HepG2 (cell line): ENCODE data around the gene DPEP1. TPM values are rescaled to one million over a fixed set of nuclear protein-coding genes. Genes with fewer than 3 reads are reported as not detected.

Experiments used
- ARID5B ChIP-seq: IDR thresholded peaks from 2 replicates; pipeline ENCODE4 v1.4.0; 2020; ENCODE audit warnings: mild to moderate bottlenecking, missing genetic modification reagents
- ARNTL ChIP-seq: sonication (generic); formaldehyde crosslinking; IDR thresholded peaks from 2 replicates; pipeline ENCODE4 v1.4.0; 2020; ENCODE audit warnings: mild to moderate bottlenecking, missing genetic modification reagents
- CCDC6 ChIP-seq: sonication (generic); formaldehyde crosslinking; IDR thresholded peaks from 2 replicates; pipeline ENCODE4 v1.8.1; 2022; ENCODE audit warnings: mild to moderate bottlenecking, missing genetic modification reagents, moderate library complexity
- CREB1 ChIP-seq, 2 experiments: fragments of 450-650 bp in 1 of 2; IDR thresholded peaks; 2 replicates each; pipeline ENCODE4 v1.6.1; 2016 to 2017; ENCODE audit warnings: control low read depth in 1 of 2, mild to moderate bottlenecking in 1 of 2, missing compliant biosample characterization in 1 of 2, missing genetic modification characterization in 1 of 2
- ELF4 ChIP-seq: sonication (generic); formaldehyde crosslinking; IDR thresholded peaks from 2 replicates; pipeline ENCODE4 v1.5.0; 2020; ENCODE audit warnings: missing genetic modification reagents, mild to moderate bottlenecking, moderate library complexity, borderline replicate concordance
- HNF4A ChIP-seq: sonication (generic); formaldehyde crosslinking; IDR thresholded peaks from 2 replicates; pipeline ENCODE4 v1.4.0; 2020; ENCODE audit warnings: missing genetic modification reagents
- HOXA9 ChIP-seq: sonication (generic); formaldehyde crosslinking; IDR thresholded peaks from 2 replicates; pipeline ENCODE4 v1.8.1; 2022; ENCODE audit warnings: missing genetic modification reagents, mild to moderate bottlenecking, moderate library complexity, borderline replicate concordance
- MATR3 ChIP-seq: sonication (generic); formaldehyde crosslinking; IDR thresholded peaks from 2 replicates; pipeline ENCODE4 v1.4.0; 2020; ENCODE audit warnings: missing genetic modification reagents
- MIER3 ChIP-seq: IDR thresholded peaks from 2 replicates; pipeline ENCODE4 v1.6.1; 2016; ENCODE audit warnings: missing compliant biosample characterization, borderline replicate concordance
- MTA1 ChIP-seq: sonication (generic); formaldehyde crosslinking; IDR thresholded peaks from 2 replicates; pipeline ENCODE4 v1.4.0; 2020; ENCODE audit warnings: missing genetic modification reagents, mild to moderate bottlenecking, borderline replicate concordance
- RBM22 ChIP-seq: fragments of 200-400 bp; formaldehyde crosslinking; optimal IDR thresholded peaks from 2 replicates; pipeline ENCODE3; 2017; ENCODE audit warnings: mild to moderate bottlenecking, low read length, moderate library complexity
- REPIN1 ChIP-seq: sonication (generic); formaldehyde crosslinking; IDR thresholded peaks from 2 replicates; pipeline ENCODE4 v1.8.0; 2022; ENCODE audit warnings: missing genetic modification reagents, low read depth, mild to moderate bottlenecking, borderline replicate concordance
- SMAD3 ChIP-seq: sonication (generic); formaldehyde crosslinking; IDR thresholded peaks from 2 replicates; pipeline ENCODE4 v1.4.0; 2020; ENCODE audit warnings: missing genetic modification reagents
- SUZ12 ChIP-seq: fragments of 150-350 bp; IDR thresholded peaks from 2 replicates; pipeline ENCODE4 v1.6.1; 2014; ENCODE audit warnings: low read depth, low read length
- ZNF280D ChIP-seq: sonication (generic); formaldehyde crosslinking; IDR thresholded peaks from 2 replicates; pipeline ENCODE4 v1.5.1; 2020; ENCODE audit warnings: mild to moderate bottlenecking, missing genetic modification reagents
- ZNF644 ChIP-seq: IDR thresholded peaks from 2 replicates; pipeline ENCODE4 v1.6.1; 2016; ENCODE audit warnings: low read depth
- polyA plus RNA-seq, 8 experiments: library from polyadenylated mRNA; depleted of rRNA in 3 of 8; stranded (reverse) in 7 of 8; unstranded in 1 of 8; fragments of >200 nt; fragmentation: Illumina TruSeq in 4 of 8; extraction: Trizol in 4 of 8; gene quantifications; 2 replicates each; pipeline versions ENCODE4 v1.2.1 to v1.2.3, GENCODE V29; 2011 to 2016; ENCODE audit warnings: low read depth in 4 of 8, missing spikeins in 1 of 8, mixed read lengths in 1 of 8; ENCODE audit not compliant: insufficient read depth in 1 of 8
- total RNA-seq, 5 experiments: library from RNA; depleted of rRNA; stranded (reverse); fragments of >200 nt; fragmentation: Illumina TruSeq; extraction: Trizol; gene quantifications; 2 replicates each; pipeline ENCODE4 v1.2.3, GENCODE V29; 2016; ENCODE audit warnings: low read depth in 1 of 5
- TF ChIP-seq, protein P1 (sequence below): sonication (generic); formaldehyde crosslinking; IDR thresholded peaks from 2 replicates; pipeline ENCODE4 v1.9.0; 2021; ENCODE audit warnings: missing genetic modification reagents, borderline replicate concordance
- TF ChIP-seq, protein P2 (sequence below): IDR thresholded peaks from 2 replicates; pipeline ENCODE4 v1.6.1; 2018; ENCODE audit warnings: missing genetic modification reagents, mild to moderate bottlenecking, missing compliant biosample characterization

DPEP1 gene
- total and polyA plus RNA-seq, 2 of the 13 experiments (the other 11 are each of a cell fraction or from before 2014, with no cell fraction given) = 37.6 to 52.2 TPM

DNA sequence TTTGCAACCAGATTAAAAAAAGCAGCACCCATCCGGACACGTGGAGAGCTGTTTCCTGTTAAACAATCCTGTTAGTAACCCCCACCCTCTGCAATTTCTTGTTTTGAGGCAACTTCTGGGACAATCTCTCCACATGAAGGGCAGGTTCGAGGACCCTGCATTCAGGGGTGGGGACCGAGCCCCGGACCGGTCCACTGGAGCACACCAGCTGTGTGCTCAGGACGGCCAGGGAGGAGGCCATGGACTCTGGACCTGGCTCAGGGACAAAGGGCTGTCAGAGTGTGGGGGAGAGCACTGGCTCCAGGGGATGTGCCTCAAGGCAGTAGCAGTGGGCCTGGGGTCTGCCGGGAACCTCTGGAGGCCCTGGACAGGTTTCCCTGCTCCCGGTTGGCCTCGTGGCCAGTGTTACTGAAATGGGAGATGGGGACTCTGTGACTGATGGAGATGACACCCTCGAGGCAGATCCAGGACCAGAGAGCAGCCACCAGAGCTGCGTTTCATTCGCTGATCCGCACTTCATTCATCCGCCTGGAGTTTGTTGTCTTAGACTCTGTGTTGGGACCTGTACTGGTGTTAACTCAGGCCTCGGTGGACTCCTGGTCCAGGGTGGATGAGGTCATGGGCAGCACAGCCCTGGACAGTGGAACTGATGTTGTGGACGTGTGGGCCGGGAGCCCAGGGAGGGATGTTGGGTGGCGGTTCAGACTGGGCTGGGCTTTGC, 40.8 kb upstream of the DPEP1 start (continued):
- TF ChIP-seq ARID5B (peak; percentile 57; the same call in 1 of the 2 replicates), SMAD3 (CRISPR knock-in tag) (no peak; the same call in 1 of the 2 replicates), ARNTL (peak; percentile 73), SUZ12 (no peak), CREB1 (IDR thresholded peaks at IDR 0.05) (no peak), CREB1 (CRISPR knock-in tag; IDR thresholded peaks at IDR 0.05) (no peak), REPIN1 (CRISPR knock-in tag) (0 out of 2 replicates have a peak, but pooled peaks have one; percentile 53), ELF4 (CRISPR knock-in tag) (no peak), MATR3 (no peak), ZNF280D (CRISPR knock-in tag) (peak; percentile 88), HNF4A (peak; percentile 98), CCDC6 (CRISPR knock-in tag) (0 out of 2 replicates have a peak, but pooled peaks have one; percentile 60), MTA1 (CRISPR knock-in tag) (peak; percentile 98), RBM22 (no peak), ZNF644 (CRISPR knock-in tag) (no peak), HOXA9 (no peak), MIER3 (0 out of 2 replicates have a peak, but pooled peaks have one; percentile 52)
- TF ChIP-seq, protein P1, sequence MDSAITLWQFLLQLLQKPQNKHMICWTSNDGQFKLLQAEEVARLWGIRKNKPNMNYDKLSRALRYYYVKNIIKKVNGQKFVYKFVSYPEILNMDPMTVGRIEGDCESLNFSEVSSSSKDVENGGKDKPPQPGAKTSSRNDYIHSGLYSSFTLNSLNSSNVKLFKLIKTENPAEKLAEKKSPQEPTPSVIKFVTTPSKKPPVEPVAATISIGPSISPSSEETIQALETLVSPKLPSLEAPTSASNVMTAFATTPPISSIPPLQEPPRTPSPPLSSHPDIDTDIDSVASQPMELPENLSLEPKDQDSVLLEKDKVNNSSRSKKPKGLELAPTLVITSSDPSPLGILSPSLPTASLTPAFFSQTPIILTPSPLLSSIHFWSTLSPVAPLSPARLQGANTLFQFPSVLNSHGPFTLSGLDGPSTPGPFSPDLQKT (CRISPR knock-in tag) = no peak
- TF ChIP-seq, protein P2, sequence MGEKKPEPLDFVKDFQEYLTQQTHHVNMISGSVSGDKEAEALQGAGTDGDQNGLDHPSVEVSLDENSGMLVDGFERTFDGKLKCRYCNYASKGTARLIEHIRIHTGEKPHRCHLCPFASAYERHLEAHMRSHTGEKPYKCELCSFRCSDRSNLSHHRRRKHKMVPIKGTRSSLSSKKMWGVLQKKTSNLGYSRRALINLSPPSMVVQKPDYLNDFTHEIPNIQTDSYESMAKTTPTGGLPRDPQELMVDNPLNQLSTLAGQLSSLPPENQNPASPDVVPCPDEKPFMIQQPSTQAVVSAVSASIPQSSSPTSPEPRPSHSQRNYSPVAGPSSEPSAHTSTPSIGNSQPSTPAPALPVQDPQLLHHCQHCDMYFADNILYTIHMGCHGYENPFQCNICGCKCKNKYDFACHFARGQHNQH (CRISPR knock-in tag) = peak; percentile 87
